ENCODE data around the gene KLHDC7B. TPM values are rescaled to one million over a fixed set of nuclear protein-coding genes. Genes with fewer than 3 reads are reported as not detected.

Gene KLHDC7B
- 0.60 TPM in 1 of 2 replicates, not detected in the other for total RNA-seq

GRCh38 chr22:50545522-50546325 lies at the start of gene KLHDC7B:
KLHDC7B (plus strand) TSS chr22:50545899; CDS start chr22:50546244, 345 bp downstream.

GRCh38 chr22:50507421-50507990 lies 38.2 kb upstream of the KLHDC7B start, which contains the start of gene LMF2:
LMF2 (minus strand) TSS chr22:50507702; CDS start chr22:50507675, 27 bp downstream.

GRCh38 chr22:50507991-50508884 lies 37.5 kb upstream of the KLHDC7B start, which contains the start of gene NCAPH2:
NCAPH2 (plus strand) TSS chr22:50508224; CDS start chr22:50508338, 114 bp downstream.

GRCh38 chr22:50525104-50525857 lies 20.4 kb upstream of the KLHDC7B start, which contains the start of gene SCO2:
SCO2 (minus strand) TSS chr22:50525598; CDS start chr22:50524411, 1,187 bp downstream.

GRCh38 chr22:50529897-50530579 lies 15.7 kb upstream of the KLHDC7B start, which contains the start of gene TYMP:
TYMP (minus strand) TSS chr22:50530012; CDS start chr22:50529709, 303 bp downstream.

GRCh38 chr22:50562523-50563412 lies 17.1 kb downstream of the KLHDC7B start, which contains the start of gene SYCE3:
SYCE3 (minus strand) TSS chr22:50562919; CDS start chr22:50556405, 6,514 bp downstream.

GRCh38 chr22:50577987-50578775 lies 32.5 kb downstream of the KLHDC7B start, which contains the start of gene CPT1B:
CPT1B (minus strand) TSS chr22:50578427; CDS start chr22:50577915, 512 bp downstream.

GRCh38 chr22:50582493-50583293 lies 37.0 kb downstream of the KLHDC7B start, which contains the start of gene CHKB:
CHKB (minus strand) TSS chr22:50582849; CDS start chr22:50582781, 68 bp downstream.

GRCh38 chr22:50600538-50600937 lies 54.8 kb downstream of the KLHDC7B start, which contains the start of gene MAPK8IP2:
MAPK8IP2 (plus strand) TSS chr22:50600793; CDS start chr22:50600819, 26 bp downstream.

Other genes with a start within 250 kb of the KLHDC7B start
- 127 and 183 TPM in 2 replicates for gene PLXNB2, start 238.3 kb upstream of the KLHDC7B start, total RNA-seq
- gene DENND6B, start 218.9 kb upstream of the KLHDC7B start, total RNA-seq = 1.8 and 2.4 TPM in 2 replicates
- 44.6 and 45.2 TPM in 2 replicates for gene PPP6R2, start 202.6 kb upstream of the KLHDC7B start, total RNA-seq
- 46.0 and 79.3 TPM in 2 replicates for gene SBF1, start 70.9 kb upstream of the KLHDC7B start, total RNA-seq
- gene ADM2, start 64.4 kb upstream of the KLHDC7B start, total RNA-seq = 0.16 and 0.86 TPM in 2 replicates
- not detected in 2 replicates for gene MIOX, start 59.0 kb upstream of the KLHDC7B start, total RNA-seq
- 19.3 and 20.5 TPM in 2 replicates for gene LMF2, start 38.2 kb upstream of the KLHDC7B start, total RNA-seq
- 17.5 and 21.6 TPM in 2 replicates for gene NCAPH2, start 37.7 kb upstream of the KLHDC7B start, total RNA-seq
- 2.6 and 2.8 TPM in 2 replicates for gene SCO2, start 20.3 kb upstream of the KLHDC7B start, total RNA-seq
- 8.8 and 18.3 TPM in 2 replicates for gene TYMP, start 15.9 kb upstream of the KLHDC7B start, total RNA-seq
- gene SYCE3, start 17.0 kb downstream of the KLHDC7B start, total RNA-seq = 0.94 TPM in 1 of 2 replicates, not detected in the other
- gene CPT1B, start 32.5 kb downstream of the KLHDC7B start, total RNA-seq = 0.95 and 4.4 TPM in 2 replicates
- 15.1 and 21.3 TPM in 2 replicates for gene CHKB, start 37.0 kb downstream of the KLHDC7B start, total RNA-seq
- 0.26 and 0.32 TPM in 2 replicates for gene MAPK8IP2, start 54.9 kb downstream of the KLHDC7B start, total RNA-seq
- gene ARSA, start 82.3 kb downstream of the KLHDC7B start, total RNA-seq = 11.3 and 11.5 TPM in 2 replicates
- 0.32 and 0.43 TPM in 2 replicates for gene SHANK3, start 126.9 kb downstream of the KLHDC7B start, total RNA-seq
- gene ACR, start 192.3 kb downstream of the KLHDC7B start, total RNA-seq = not detected in 2 replicates
- gene RABL2B, start 237.7 kb downstream of the KLHDC7B start, total RNA-seq = 7.3 and 9.4 TPM in 2 replicates